ENCODE data around the gene ALLC.

DNA sequence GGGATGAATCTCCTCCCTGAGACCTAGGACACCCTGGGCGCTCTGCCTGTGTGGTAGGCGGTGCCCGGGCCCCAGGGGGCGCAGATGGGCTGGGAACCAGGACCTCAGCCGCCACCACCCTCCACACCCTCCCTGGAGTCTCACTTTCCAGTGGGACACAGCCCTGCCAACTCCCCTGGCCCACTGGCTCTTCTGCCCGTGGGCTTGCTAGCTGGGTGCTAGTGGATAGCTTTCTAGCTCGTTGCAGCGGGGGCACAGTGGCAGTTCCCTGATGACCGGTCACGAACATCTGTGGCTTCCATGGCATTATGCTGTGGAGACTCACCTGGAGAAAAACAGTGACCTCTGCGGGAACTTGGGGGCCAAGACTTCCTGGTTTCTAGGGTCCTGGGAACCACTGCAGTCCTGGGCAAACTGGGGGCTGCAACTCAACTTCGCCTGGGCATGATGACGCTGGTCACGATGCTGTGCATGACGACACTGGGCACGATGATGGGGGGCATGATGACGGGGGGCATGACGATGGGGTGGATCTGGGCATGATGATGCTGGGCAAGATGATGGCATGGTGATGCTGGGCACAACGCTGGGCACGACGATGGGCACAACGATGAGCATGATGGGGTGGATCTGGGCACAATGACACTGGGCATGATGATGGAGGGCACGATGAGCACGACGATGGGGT, 31.0 kb upstream of the ALLC start:
- TF ChIP-seq EZH2 (IDR thresholded peaks at IDR 0.05; ENCODE audit: insufficient read depth, poor library complexity, severe bottlenecking) (no peak), EZH2phosphoT487 (IDR thresholded peaks at IDR 0.05; ENCODE audit: insufficient read depth, low read depth) (no peak)
